ENCODE data around the gene UNC80.

The UNC80 gene

GRCh38 chr2:209917154-209917771, 145.6 kb downstream of the UNC80 start:
- no peak for DNase-seq (ENCODE audit: low read depth)

DNA sequence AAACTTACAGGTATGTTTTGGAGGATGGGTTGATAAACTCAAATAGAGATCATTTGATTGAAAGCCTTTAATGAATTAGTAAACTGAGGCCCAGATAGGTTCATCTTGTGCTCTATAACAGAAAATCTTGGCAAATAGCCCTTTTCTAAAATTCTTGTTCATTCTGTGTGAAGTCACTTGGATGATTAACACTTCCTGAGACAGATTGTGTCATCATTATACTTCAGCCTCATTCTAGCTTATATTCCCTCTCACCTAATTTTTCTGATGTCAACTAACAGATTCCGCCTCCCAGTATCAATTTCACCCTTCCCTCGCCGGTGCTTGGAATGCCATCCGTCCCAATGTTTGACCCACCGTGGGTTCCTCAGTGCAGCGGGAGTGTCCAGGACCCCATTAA, 146.6 kb downstream of the UNC80 start:
- no peak for DNase-seq (ENCODE audit: low read depth)

- no peak for DNase-seq (ENCODE audit: low read depth)
Observed at GRCh38 chr2:209922116-209922515, 150.5 kb downstream of the UNC80 start.

DNA sequence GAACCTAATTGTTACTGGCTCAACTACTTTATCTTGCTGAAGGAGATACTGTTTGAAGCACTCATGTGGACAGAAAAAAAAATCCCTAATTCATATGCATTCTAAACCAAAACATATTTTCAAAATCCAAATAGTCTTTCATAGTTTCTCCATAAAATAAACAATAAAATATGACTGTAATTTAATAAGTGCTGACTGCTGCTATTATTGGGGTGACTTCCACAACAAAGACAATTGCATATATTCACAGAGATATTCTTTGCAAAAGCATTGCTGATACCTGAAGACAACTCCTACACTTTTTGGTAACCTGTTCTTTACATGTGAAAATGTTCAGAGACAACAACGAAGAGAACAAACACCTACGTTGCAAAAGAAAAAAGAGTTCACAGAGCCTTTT, 157.7 kb downstream of the UNC80 start:
- DNase-seq (ENCODE audit: low read depth): no peak

DNA sequence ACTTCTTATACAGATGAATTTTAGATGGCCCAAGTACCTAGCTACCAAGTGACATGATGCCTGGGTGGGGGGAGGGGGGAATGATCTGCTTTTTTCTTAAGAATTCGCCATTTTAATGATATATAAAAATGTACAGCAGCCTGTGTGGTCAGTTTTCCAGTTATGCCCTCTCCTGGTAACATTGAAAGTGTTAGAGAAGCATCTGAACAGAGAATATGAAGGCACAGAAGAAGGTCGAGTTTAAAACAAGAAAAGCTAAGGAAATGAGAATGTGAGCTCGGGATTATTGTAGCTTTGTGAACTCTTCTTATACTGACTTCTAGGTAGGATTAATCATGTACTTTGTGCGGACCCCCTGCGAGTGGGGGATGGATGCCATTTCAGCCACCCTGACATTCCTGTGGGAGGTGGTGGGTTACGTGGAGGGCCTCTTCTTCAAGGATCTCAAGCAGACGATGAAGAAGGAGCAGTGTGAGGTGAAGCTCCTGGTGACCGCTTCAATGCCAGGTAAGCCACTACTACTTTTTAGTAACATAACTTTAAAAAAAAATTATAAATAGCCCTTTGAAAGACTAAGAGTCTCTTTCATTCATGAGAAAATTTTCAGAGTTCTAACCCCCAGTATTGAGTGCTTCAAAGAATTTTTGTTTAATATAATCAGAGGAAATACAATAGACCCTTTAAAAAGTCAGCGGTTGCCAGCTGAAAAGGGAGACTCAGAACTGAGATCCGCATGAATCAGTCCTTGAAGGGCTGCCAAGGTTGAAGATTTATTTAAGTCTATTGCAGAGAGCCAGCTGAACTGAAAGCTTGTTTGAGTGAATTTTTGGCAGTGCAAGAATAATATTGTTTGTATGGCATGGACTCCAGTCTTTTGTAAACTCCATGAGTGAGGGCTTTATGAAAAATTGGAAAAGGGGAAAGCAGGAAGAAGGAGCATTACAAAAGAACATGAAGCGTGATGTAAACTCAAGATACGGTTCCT, 162.2 kb downstream of the UNC80 start:
- DNase-seq (ENCODE audit: low read depth): peak; percentile 14

GRCh38 chr2:209936106-209936666, 164.6 kb downstream of the UNC80 start:
- DNase-seq (ENCODE audit: low read depth): no peak

DNA sequence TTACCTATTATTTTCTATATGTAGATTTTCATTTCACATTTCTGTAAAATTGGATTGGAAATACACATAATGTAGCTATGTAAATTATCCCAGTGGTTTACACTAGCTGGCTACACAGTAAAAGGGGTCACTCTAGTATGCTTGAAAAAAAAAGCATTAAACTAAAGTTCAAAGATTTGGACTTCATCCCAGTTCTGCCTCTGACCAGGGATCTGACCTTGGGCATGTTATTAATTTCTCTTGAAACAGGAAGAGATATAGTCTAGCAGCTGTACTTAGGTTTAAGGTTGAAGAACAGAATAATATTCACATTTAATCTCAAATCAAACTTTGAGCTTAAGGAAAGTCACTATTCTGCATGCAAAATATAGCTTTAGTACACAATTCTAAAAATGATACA, 166.3 kb downstream of the UNC80 start:
- DNase-seq (ENCODE audit: low read depth): no peak

DNA sequence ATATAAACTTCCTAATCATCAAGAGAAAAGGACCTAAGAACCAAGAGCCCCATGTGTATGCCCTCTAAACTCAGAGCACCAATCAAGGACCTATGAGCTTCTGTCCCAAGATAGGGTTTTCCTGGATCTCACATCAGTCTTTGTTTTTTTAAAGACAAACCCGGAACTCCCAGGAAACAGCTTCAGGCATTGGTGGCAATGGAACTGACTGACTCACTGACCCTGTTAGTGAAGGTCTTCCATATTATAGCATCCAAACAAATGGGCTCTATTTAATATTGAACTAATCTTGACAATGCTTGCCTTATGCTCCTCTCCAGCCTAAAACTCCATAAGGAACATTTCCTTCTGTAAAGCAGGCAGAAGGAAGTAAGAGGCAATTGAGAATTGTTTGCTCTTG, 167.3 kb downstream of the UNC80 start:
- no peak for DNase-seq (ENCODE audit: low read depth)

DNA sequence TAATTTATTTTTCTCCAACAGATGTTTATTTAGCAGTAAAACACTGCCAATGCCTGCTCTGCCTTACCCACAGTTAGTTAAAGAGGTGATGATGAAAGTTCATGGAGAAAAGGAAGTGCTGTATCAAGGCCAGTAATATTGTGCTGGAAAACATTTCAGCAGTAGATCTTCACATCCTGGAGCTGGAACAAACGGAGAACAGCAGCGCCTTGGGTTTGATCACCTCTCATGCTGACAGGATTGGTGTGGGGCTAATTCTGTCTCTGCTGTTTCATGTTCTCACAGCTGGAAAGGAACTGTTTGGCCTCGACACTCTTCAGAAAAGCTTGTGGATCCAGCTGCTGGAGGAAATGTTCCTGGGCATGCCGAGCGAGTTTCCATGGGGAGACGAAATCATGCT, 169.3 kb downstream of the UNC80 start:
- no peak for DNase-seq (ENCODE audit: low read depth)

GRCh38 chr2:209942426-209942825, 170.8 kb downstream of the UNC80 start:
- no peak for DNase-seq (ENCODE audit: low read depth)

- no peak for DNase-seq (ENCODE audit: low read depth)
Observed at GRCh38 chr2:209942936-209943605, 171.4 kb downstream of the UNC80 start.

DNA sequence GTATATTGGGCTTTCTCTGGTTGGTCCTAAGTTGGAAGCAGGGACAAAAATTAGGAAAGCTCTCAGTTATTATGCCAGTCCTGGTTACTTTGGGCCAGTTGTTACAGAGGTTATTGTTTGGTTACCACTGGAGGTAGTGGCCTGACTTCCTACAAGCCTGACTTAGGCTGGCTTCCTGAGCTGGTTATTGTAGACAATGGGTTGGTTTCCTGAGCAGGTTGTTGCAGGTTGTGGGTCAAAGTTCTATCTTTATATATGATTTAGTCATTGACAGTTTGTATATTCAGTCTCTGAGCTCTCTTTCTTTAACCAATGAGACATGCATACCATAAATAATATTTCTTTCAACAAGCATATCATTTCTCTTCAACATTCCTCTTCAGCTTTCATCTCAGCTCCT, 172.1 kb downstream of the UNC80 start:
- DNase-seq (ENCODE audit: low read depth): no peak

DNA sequence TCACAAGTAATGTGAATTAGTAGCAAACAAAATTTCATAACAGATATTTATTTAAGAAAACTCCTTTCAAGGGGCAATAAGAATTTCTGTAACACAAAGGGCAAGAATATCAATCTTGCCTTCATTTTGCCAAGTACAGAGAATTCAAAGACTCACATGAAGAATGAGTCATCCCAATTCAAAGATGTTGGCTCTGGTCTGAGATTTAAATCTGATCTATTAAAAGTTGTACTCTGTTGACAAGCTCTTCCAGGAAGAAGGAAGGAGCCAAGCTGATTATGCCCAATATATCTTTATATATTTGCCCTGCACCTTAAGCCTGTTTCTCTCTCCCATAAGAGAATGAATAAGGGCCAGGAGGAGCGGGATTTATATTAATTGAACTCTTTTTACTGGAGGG, 174.9 kb downstream of the UNC80 start:
- DNase-seq (ENCODE audit: low read depth): no peak

GRCh38 chr2:209956271-209956670, 184.6 kb downstream of the UNC80 start:
- no peak for DNase-seq (ENCODE audit: low read depth)

DNA sequence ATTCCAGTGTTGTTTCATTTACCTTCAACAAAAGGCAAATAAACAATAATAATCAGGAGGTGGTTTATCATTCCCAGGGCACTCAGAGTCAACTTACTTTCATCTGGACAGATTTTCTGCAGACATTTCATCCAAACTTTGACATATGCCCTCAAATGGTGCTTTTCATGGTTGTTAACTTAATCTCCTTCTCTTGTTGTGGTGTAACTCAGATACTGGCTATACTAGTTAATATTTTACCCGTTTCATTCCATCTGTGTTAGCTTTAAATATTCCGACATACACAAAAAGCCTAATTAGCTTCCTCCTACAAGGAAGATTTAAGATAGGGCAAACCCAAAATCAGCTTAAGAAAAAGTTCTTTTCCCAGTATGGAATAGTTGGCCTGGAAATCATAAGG, 186.4 kb downstream of the UNC80 start:
- no peak for DNase-seq (ENCODE audit: low read depth)

- DNase-seq (ENCODE audit: low read depth): no peak
Observed at GRCh38 chr2:209960045-209960444, 188.4 kb downstream of the UNC80 start.

GRCh38 chr2:209960676-209961630, 189.3 kb downstream of the UNC80 start:
- no peak for DNase-seq (ENCODE audit: low read depth)

- no peak for DNase-seq (ENCODE audit: low read depth)
Observed at GRCh38 chr2:209965723-209966122, 194.1 kb downstream of the UNC80 start.

DNA sequence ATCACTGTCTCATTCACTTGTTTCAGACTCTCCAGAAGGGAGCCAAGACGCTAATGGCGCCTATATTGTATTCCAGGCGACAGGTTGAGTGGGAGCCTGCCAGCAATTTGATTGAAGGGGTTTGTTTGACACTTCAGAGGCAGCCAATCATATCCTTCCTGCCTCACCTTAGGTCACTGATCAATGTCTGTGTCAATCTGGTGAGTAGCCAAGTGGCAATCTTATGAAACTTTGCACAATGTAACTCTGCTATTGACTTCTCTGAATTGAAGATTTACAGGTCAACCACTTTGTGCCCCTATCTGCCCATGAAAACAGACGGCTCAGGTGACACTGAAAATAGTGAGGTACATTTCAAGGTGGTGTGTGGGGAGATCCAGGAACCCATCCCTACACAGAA, 198.1 kb downstream of the UNC80 start:
- no peak for DNase-seq (ENCODE audit: low read depth)

DNA sequence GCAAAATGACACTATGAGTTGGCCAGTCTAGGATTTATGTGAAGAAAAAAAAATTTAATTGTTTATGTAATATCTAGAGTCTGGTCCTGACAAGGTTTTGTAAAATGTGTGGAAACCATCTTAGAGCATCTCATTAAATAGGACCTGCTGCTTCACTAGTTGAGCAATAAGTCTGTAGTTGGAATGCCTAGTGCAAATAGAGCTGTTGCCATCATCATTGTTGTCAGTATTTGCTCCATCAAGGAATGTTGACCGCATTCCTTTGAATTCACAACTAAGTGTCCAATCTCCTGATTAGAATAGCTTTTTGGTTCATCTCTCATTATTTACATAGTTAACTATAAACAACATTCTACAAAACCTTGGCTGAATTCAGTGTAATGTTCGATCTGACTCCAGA, 198.6 kb downstream of the UNC80 start:
- no peak for DNase-seq (ENCODE audit: low read depth)

GRCh38 chr2:209970711-209971110, 199.1 kb downstream of the UNC80 start:
- DNase-seq (ENCODE audit: low read depth): no peak
